Measurements from ENCODE around the gene KCTD19.

KCTD19 gene

GRCh38 chr16:67312719-67313118 lies 13.8 kb downstream of the KCTD19 start:
- no peak for DNase-seq

- no peak for DNase-seq
Observed at GRCh38 chr16:67311607-67312488, 14.7 kb downstream of the KCTD19 start.

- no peak for DNase-seq
Observed at GRCh38 chr16:67310561-67310960, 16.0 kb downstream of the KCTD19 start.

GRCh38 chr16:67305216-67306071 lies 21.1 kb downstream of the KCTD19 start:
- DNase-seq: no peak

- no peak for DNase-seq
Observed at GRCh38 chr16:67304020-67304419, 22.5 kb downstream of the KCTD19 start.

GRCh38 chr16:67302970-67303369 lies 23.6 kb downstream of the KCTD19 start:
- no peak for DNase-seq

- DNase-seq: no peak
Observed at GRCh38 chr16:67302076-67302475, 24.5 kb downstream of the KCTD19 start.

GRCh38 chr16:67301080-67301782 lies 25.3 kb downstream of the KCTD19 start:
- DNase-seq: no peak

GRCh38 chr16:67299269-67299668 lies 27.3 kb downstream of the KCTD19 start:
- DNase-seq: no peak

GRCh38 chr16:67298277-67298676 lies 28.3 kb downstream of the KCTD19 start:
- DNase-seq: no peak

- no peak for DNase-seq
Observed at GRCh38 chr16:67296420-67296819, 30.1 kb downstream of the KCTD19 start.

- no peak for DNase-seq
Observed at GRCh38 chr16:67294938-67295361, 31.6 kb downstream of the KCTD19 start.

- no peak for DNase-seq
Observed at GRCh38 chr16:67294171-67294757, 32.3 kb downstream of the KCTD19 start.

GRCh38 chr16:67291461-67291860 lies 35.1 kb downstream of the KCTD19 start:
- no peak for DNase-seq

GRCh38 chr16:67287960-67288359 lies 38.6 kb downstream of the KCTD19 start:
- DNase-seq: no peak

- DNase-seq: no peak
Observed at GRCh38 chr16:67286441-67287235, 39.9 kb downstream of the KCTD19 start.

- no peak for DNase-seq
Observed at GRCh38 chr16:67284699-67285646, 41.6 kb downstream of the KCTD19 start.

GRCh38 chr16:67283826-67284555 lies 42.5 kb downstream of the KCTD19 start:
- DNase-seq: no peak

GRCh38 chr16:67283039-67283825 lies 43.3 kb downstream of the KCTD19 start:
- no peak for DNase-seq
